Liver (tissue), 9 donors: ENCODE results near the gene OR52I1. TPM values are rescaled to one million over a fixed set of nuclear protein-coding genes. Genes with fewer than 3 reads are reported as not detected.

Source experiments
- DNase-seq: peaks from one replicate; pipeline ENCODE4 v3.0.0-alpha.2; 2017; ENCODE audit warnings: low spot score
- H3K27ac ChIP-seq, 2 donors: one replicate each; pipeline ENCODE4 v1.7.0; 2013; ENCODE audit warnings: inconsistent platforms in 2 of 2, low read length in 2 of 2, control low read depth in 1 of 2, low read depth in 1 of 2, mild to moderate bottlenecking in 1 of 2
- H3K27me3 ChIP-seq, 4 donors: one replicate each; pipeline versions ENCODE4 v1.6.1 to v1.7.0; 2013; ENCODE audit warnings: low read length in 3 of 4, inconsistent platforms in 1 of 4, mild to moderate bottlenecking in 1 of 4, moderate library complexity in 1 of 4; ENCODE audit not compliant: control insufficient read depth in 4 of 4, insufficient read depth in 4 of 4
- H3K36me3 ChIP-seq, 4 donors: one replicate each; pipeline versions ENCODE4 v1.6.1 to v1.7.0; 2013; ENCODE audit warnings: low read length in 3 of 4, mild to moderate bottlenecking in 3 of 4, low read depth in 1 of 4, moderate library complexity in 1 of 4; ENCODE audit not compliant: control insufficient read depth in 4 of 4, insufficient read depth in 3 of 4
- H3K4me1 ChIP-seq, 4 donors: one replicate each; pipeline versions ENCODE4 v1.6.1 to v1.7.0; 2013; ENCODE audit warnings: low read length in 3 of 4, mild to moderate bottlenecking in 3 of 4, moderate library complexity in 1 of 4; ENCODE audit not compliant: control insufficient read depth in 4 of 4, insufficient read depth in 4 of 4
- H3K4me3 ChIP-seq, 3 donors: one replicate each; pipeline versions ENCODE4 v1.6.1 to v1.7.0; 2013; ENCODE audit warnings: low read length in 3 of 3, control low read depth in 1 of 3, low read depth in 1 of 3, mild to moderate bottlenecking in 1 of 3
- H3K9ac ChIP-seq, 2 donors: one replicate each; pipeline ENCODE4 v1.7.0; 2013; ENCODE audit warnings: low read length in 2 of 2, mild to moderate bottlenecking in 2 of 2, moderate library complexity in 2 of 2, control low read depth in 1 of 2, low read depth in 1 of 2
- H3K9me3 ChIP-seq, 4 donors: one replicate each; pipeline versions ENCODE4 v1.6.1 to v1.7.0; 2013; ENCODE audit warnings: low read length in 3 of 4; ENCODE audit not compliant: control insufficient read depth in 4 of 4
- ATF3 ChIP-seq: IDR thresholded peaks from 2 replicates; pipeline ENCODE4 v1.6.1; 2016; ENCODE audit warnings: antibody characterized with exemption
- CTCF ChIP-seq: fragments of 150-350 bp; IDR thresholded peaks from 2 replicates; pipeline ENCODE4 v1.5.1; 2017; ENCODE audit warnings: improper control_type of control experiment, low read depth, low read length; ENCODE audit not compliant: missing input control
- EGR1 ChIP-seq, 2 donors: IDR thresholded peaks; 2 replicates each; pipeline ENCODE4 v1.6.1; 2016 to 2018; ENCODE audit warnings: antibody characterized with exemption in 2 of 2, low read depth in 2 of 2
- FOXA1 ChIP-seq: IDR thresholded peaks from 2 replicates; pipeline ENCODE4 v1.6.1; 2016; ENCODE audit warnings: antibody characterized with exemption
- FOXA2 ChIP-seq: IDR thresholded peaks from 2 replicates; pipeline ENCODE4 v1.6.1; 2016; ENCODE audit warnings: antibody characterized with exemption
- GABPA ChIP-seq, 2 donors: IDR thresholded peaks in 1 of 2; conservative IDR thresholded peaks in 1 of 2; 2 replicates each; pipeline ENCODE4 v1.6.1; 2016; ENCODE audit warnings: antibody characterized with exemption in 2 of 2, mild to moderate bottlenecking in 1 of 2, moderate library complexity in 1 of 2
- HNF4A ChIP-seq, 2 donors: conservative IDR thresholded peaks; 2 replicates each; pipeline ENCODE4 v1.6.1; 2016; ENCODE audit warnings: antibody characterized with exemption in 2 of 2, mild to moderate bottlenecking in 2 of 2
- HNF4G ChIP-seq: IDR thresholded peaks from 2 replicates; pipeline ENCODE4 v1.6.1; 2016; ENCODE audit warnings: antibody characterized with exemption
- JUND ChIP-seq, 2 donors: IDR thresholded peaks; 2 replicates each; pipeline ENCODE4 v1.6.1; 2016; ENCODE audit warnings: antibody characterized with exemption in 2 of 2
- MAX ChIP-seq: IDR thresholded peaks from 2 replicates; pipeline ENCODE4 v1.6.1; 2016; ENCODE audit warnings: antibody characterized with exemption
- NR2F2 ChIP-seq: IDR thresholded peaks from 2 replicates; pipeline ENCODE4 v1.6.1; 2016; ENCODE audit warnings: antibody characterized with exemption
- RAD21 ChIP-seq, 2 donors: IDR thresholded peaks; 2 replicates each; pipeline ENCODE4 v1.6.1; 2016; ENCODE audit warnings: antibody characterized with exemption in 2 of 2, mild to moderate bottlenecking in 2 of 2
- REST ChIP-seq: IDR thresholded peaks from 2 replicates; pipeline ENCODE4 v1.6.1; 2016; ENCODE audit warnings: antibody characterized with exemption, mild to moderate bottlenecking
- RXRA ChIP-seq, 2 donors: IDR thresholded peaks; 2 replicates each; pipeline ENCODE4 v1.6.1; 2017 to 2018; ENCODE audit warnings: antibody characterized with exemption in 2 of 2, mild to moderate bottlenecking in 1 of 2
- SP1 ChIP-seq: IDR thresholded peaks from 2 replicates; pipeline ENCODE4 v1.6.1; 2018; ENCODE audit warnings: antibody characterized with exemption, mild to moderate bottlenecking
- TAF1 ChIP-seq: conservative IDR thresholded peaks from 2 replicates; pipeline ENCODE4 v1.6.1; 2016; ENCODE audit warnings: antibody characterized with exemption, mild to moderate bottlenecking
- YY1 ChIP-seq: IDR thresholded peaks from 2 replicates; pipeline ENCODE4 v1.6.1; 2016; ENCODE audit warnings: antibody characterized with exemption, mild to moderate bottlenecking
- ZBTB33 ChIP-seq: IDR thresholded peaks from 2 replicates; pipeline ENCODE4 v1.6.1; 2016; ENCODE audit warnings: antibody characterized with exemption
- WGBS: extraction: QIAGEN DNeasy Blood & Tissue Kit; methylation state at CpG from one replicate; pipeline ENCODE4 v1.1.7; 2013; 5-methylcytosine and 5-hydroxymethylcytosine counted together
- polyA plus RNA-seq, 2 donors: library from polyadenylated mRNA; stranded (reverse) in 1 of 2; unstranded in 1 of 2; fragments of 200-250 nt in 1 of 2; fragments of >200 nt in 1 of 2; fragmentation: Nextera tagmentation in 1 of 2; extraction: Ambion mirVana in 1 of 2; gene quantifications; one replicate each; pipeline versions ENCODE4 v1.2.1 to v1.2.3, GENCODE V29; 2013 to 2015
- total RNA-seq, 2 donors: library from RNA; depleted of rRNA; stranded (reverse); fragments of >200 nt; gene quantifications; one replicate each; pipeline ENCODE4 v1.2.3, GENCODE V29; 2014
- donor health status: healthy.
- donor health status: healthy.
- donor health status: healthy.
- donor health status: healthy.
- donor health status: healthy.

The OR52I1 gene
- not detected for total RNA-seq
- not detected for polyA plus RNA-seq

- H3K9ac ChIP-seq, result no peak within 1 kb of the TSS
- peaks cover 0 to 10% (median 7%) of the 10 kb centered on the region in 4 donors for H3K36me3 ChIP-seq
- H3K27ac ChIP-seq, result no peak within 1 kb of the TSS
- TF ChIP-seq HNF4A (conservative IDR thresholded peaks at IDR 0.05) (no peak), JUND (IDR thresholded peaks at IDR 0.05) (no peak), NR2F2 (no peak), SP1 (no peak), CTCF (no peak), MAX (no peak), RAD21 (IDR thresholded peaks at IDR 0.05) (no peak), FOXA2 (no peak), FOXA1 (no peak), EGR1 (IDR thresholded peaks at IDR 0.05; ENCODE audit: low read depth in 2 of 2) (no peak), ZBTB33 (no peak), GABPA (IDR thresholded peaks at IDR 0.05 in 1 of 2, conservative IDR thresholded peaks at IDR 0.05 in 1 of 2) (no peak), RXRA (IDR thresholded peaks at IDR 0.05) (no peak), ATF3 (no peak), TAF1 (no peak), REST (no peak)
- H3K4me1 ChIP-seq, result no peaks in the 10 kb centered on the region
- no peak within 1 kb of the TSS for H3K4me3 ChIP-seq
- no peak for DNase-seq
- H3K9me3 ChIP-seq, result no peaks in the 10 kb centered on the region
- 86% methylated on average over 1 of the region's 1 CpG for WGBS
- H3K27me3 ChIP-seq, result no peaks in the 10 kb centered on the region
Observed at GRCh38 chr11:4593739-4594138, at the start of gene OR52I1. Gene OR52I1 (plus strand): TSS chr11:4594039. CDS start chr11:4594039, 0 bp downstream.

- no peaks in the 10 kb centered on the region for H3K9me3 ChIP-seq
- 87% methylated on average over 5 of the region's 5 CpGs for WGBS
- peaks cover 7 to 20% (median 18%) of the 10 kb centered on the region in 4 donors for H3K4me1 ChIP-seq
- no peaks in the 10 kb centered on the region for H3K27me3 ChIP-seq
- H3K4me3 ChIP-seq, result no peak within 1 kb of the TSS
- no peak for TF ChIP-seq EGR1 (IDR thresholded peaks at IDR 0.05; ENCODE audit: low read depth in 2 of 2)
- no peak for TF ChIP-seq ATF3
- no peak for TF ChIP-seq FOXA2
- no peak for TF ChIP-seq YY1
- no peak for TF ChIP-seq RXRA (IDR thresholded peaks at IDR 0.05)
- TF ChIP-seq HNF4G, result no peak
- no peak for TF ChIP-seq NR2F2
- peak within 1 kb of the TSS; percentile 78 to 98 for H3K27ac ChIP-seq
- no peaks in the 10 kb centered on the region for H3K36me3 ChIP-seq
- DNase-seq, result no peak
- no peak within 1 kb of the TSS for H3K9ac ChIP-seq
Observed at GRCh38 chr11:4544891-4545290, 48.9 kb upstream of the OR52I1 start, which contains the start of gene OR52M1. Gene OR52M1 (plus strand): TSS chr11:4545191. CDS start chr11:4545191, 0 bp downstream.
